LNCaP clone FGC (cell line): ENCODE results near the gene SCYGR8.

Experiments
- DNase-seq: peaks from one replicate; pipeline ENCODE4 v3.0.0-alpha.2; 2011; ENCODE audit warnings: low read depth
- H3K4me3 ChIP-seq: 2 replicates; pipeline ENCODE4 v1.5.1; 2011; ENCODE audit warnings: mild to moderate bottlenecking, low read depth, low read length, control low read depth
- TF ChIP-seq, protein P1 (sequence below): IDR thresholded peaks from 2 replicates; pipeline ENCODE4 v1.5.1; 2012; ENCODE audit warnings: mild to moderate bottlenecking; ENCODE audit not compliant: control insufficient read depth, insufficient read depth; ENCODE audit errors: extremely low read depth

Gene SCYGR8

GRCh38 chr2:227785293-227785692, 39.6 kb downstream of the SCYGR8 start:
- H3K4me3 ChIP-seq = no peak overlapping the region
- TF ChIP-seq, protein P1, sequence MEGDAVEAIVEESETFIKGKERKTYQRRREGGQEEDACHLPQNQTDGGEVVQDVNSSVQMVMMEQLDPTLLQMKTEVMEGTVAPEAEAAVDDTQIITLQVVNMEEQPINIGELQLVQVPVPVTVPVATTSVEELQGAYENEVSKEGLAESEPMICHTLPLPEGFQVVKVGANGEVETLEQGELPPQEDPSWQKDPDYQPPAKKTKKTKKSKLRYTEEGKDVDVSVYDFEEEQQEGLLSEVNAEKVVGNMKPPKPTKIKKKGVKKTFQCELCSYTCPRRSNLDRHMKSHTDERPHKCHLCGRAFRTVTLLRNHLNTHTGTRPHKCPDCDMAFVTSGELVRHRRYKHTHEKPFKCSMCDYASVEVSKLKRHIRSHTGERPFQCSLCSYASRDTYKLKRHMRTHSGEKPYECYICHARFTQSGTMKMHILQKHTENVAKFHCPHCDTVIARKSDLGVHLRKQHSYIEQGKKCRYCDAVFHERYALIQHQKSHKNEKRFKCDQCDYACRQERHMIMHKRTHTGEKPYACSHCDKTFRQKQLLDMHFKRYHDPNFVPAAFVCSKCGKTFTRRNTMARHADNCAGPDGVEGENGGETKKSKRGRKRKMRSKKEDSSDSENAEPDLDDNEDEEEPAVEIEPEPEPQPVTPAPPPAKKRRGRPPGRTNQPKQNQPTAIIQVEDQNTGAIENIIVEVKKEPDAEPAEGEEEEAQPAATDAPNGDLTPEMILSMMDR = no peak
- no peak for DNase-seq

DNA sequence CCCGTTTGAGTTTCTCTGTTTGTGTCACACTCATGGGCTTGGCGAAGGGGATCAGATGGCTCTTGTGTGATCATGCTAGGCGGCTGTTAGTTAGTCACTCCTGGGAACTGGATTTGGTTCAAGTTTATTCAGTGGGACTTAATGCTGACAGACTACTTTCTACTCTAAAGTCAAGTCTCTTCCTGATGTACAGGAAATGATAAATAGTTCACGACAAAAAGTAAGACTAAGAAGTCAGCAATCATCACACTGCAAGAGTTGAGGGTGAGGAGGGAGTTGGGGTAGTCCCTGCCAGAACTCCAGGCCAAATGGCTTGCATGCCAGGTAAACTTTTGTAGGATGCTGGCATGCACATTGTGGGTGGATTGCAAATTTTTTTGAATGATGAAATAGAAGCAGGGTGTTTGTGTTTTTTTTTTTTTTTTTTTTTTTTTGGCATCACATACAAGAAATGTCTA, 42.9 kb downstream of the SCYGR8 start:
- DNase-seq = no peak
- no peak overlapping the region for H3K4me3 ChIP-seq
- TF ChIP-seq, protein P1 = no peak

DNA sequence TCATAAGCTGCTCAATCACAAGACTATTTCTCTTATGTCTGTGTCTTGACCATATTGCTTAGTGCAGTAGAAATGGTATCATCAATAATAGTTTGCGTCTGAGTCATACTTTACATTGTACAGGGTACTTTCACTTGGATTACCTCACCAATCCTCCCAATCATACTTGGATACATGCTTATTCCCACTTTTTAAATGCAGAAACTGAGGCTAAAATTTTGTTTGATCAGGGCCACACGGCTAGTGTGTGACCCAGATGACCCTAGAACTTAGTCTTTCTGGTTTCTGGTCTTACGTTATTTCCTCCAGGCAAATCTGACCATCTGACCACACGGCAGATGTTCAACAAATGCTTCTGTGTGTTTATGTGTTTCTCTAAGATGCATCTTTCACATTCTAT, 44.1 kb downstream of the SCYGR8 start:
- H3K4me3 ChIP-seq = no peak overlapping the region
- TF ChIP-seq, protein P1 = no peak
- no peak for DNase-seq

- TF ChIP-seq, protein P1 = no peak
- DNase-seq = no peak
- H3K4me3 ChIP-seq = no peak overlapping the region
Measured at GRCh38 chr2:227793148-227793712, 47.5 kb downstream of the SCYGR8 start.
